ENCODE data around the gene NEDD8. TPM values are rescaled to one million over a fixed set of nuclear protein-coding genes. Genes with fewer than 3 reads are reported as not detected.
"Not testable (repeated sequence)": the region's sequence is repeated elsewhere in the genome, so short reads cannot be mapped to it uniquely, and the experiment has no call there.

The NEDD8 gene
- total RNA-seq, 1 experiment from 2014 or later, result 214 TPM

DNA sequence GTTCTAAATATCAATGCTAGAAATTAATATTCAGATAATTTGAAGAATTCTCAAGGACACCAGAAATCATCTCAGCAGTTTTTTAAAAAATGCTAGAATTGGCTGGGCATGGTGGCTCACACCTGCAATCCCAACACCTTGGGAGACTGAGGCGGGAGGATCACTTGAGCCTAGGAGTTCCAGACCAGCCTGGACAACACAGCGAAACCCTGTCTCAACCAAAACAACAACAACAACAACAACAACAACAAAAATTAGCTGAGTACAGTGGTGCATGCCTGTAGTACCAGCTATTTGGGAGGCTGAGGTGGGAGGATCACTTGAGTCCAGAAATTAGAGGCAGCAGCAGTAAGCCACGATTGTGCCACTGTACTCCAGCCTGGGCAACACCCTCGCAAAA lies 13.1 kb downstream of the NEDD8 start:
- Histone ChIP-seq H3K18ac (ENCODE audit: insufficient read length, low read depth, low read length) (no peak overlapping the region), H3K4ac (ENCODE audit: low read depth, low read length) (no peak overlapping the region), H3K23ac (ENCODE audit: insufficient read length, low read depth, low read length) (no peak overlapping the region), H3K79me1 (ENCODE audit: insufficient read depth, low read depth, low read length, poor library complexity, severe bottlenecking) (peaks cover 11% of the 10 kb centered on the region), H3K79me2 (ENCODE audit: insufficient read depth, low read length) (peaks cover 3% of the 10 kb centered on the region; the same call in 1 of the 2 replicates), H2BK120ac (ENCODE audit: low read depth, low read length, poor library complexity, severe bottlenecking) (no peak overlapping the region), H2AK5ac (ENCODE audit: insufficient read length, low read length) (no peak overlapping the region), H3T11ph (ENCODE audit: low read length) (no peak overlapping the region), H3K9me3 (ENCODE audit: control insufficient read depth, low read depth, low read length) (no peaks in the 10 kb centered on the region), H2BK5ac (ENCODE audit: insufficient read length, low read length) (no peak overlapping the region), H4K20me1 (ENCODE audit: control insufficient read depth, insufficient read depth, insufficient read length) (no peaks in the 10 kb centered on the region), H4K8ac (replicated peaks; ENCODE audit: insufficient read length, low read depth, low read length) (no peak overlapping the region), H3K14ac (ENCODE audit: insufficient read depth, low read length) (no peak overlapping the region), H4K91ac (ENCODE audit: insufficient read length, low read depth, low read length) (no peak overlapping the region), H2AFZ (ENCODE audit: low read length) (no peak overlapping the region), H3K56ac (ENCODE audit: insufficient read length, low read depth, low read length) (no peak overlapping the region), H2BK15ac (ENCODE audit: low read depth, low read length) (no peak overlapping the region), H3K23me2 (ENCODE audit: insufficient read length, low read depth, low read length, poor library complexity, severe bottlenecking) (peaks cover 8% of the 10 kb centered on the region), H2BK20ac (ENCODE audit: low read depth, low read length, poor library complexity, severe bottlenecking) (no peak overlapping the region), H3K27me3 (ENCODE audit: insufficient read depth, low read length) (no peaks in the 10 kb centered on the region), H3K4me1 (ENCODE audit: insufficient read depth, low read length) (no peaks in the 10 kb centered on the region), H3K9ac (ENCODE audit: extremely low read depth, insufficient read length, low read length) (no peak overlapping the region), H3K27ac (ENCODE audit: insufficient read length, low read depth, low read length) (no peak overlapping the region), H2BK12ac (ENCODE audit: insufficient read length, low read depth, low read length) (no peak overlapping the region), H3K4me2 (ENCODE audit: insufficient read depth, insufficient read length, low read length) (no peak overlapping the region), H4K5ac (ENCODE audit: insufficient read length, low read depth, low read length) (no peak overlapping the region)
- no peak for TF ChIP-seq CTCF (conservative IDR thresholded peaks at IDR 0.05)
- no peak for DNase-seq
- Mint-ChIP-seq H3K27me3 (ENCODE audit: low read depth) (no peaks in the 10 kb centered on the region), H3K27ac (no peak overlapping the region), H3K4me1 (peaks cover 11 to 13% of the 10 kb centered on the region in 2 experiments), H3K4me3 (no peak overlapping the region), H3K9me3 (no peaks in the 10 kb centered on the region), H3K36me3 (ENCODE audit: insufficient read depth in 1 of 3, low read depth in 3 of 3) (peaks cover 0 to 13% (median 9%) of the 10 kb centered on the region in 3 experiments; a peak in 5 of 7 replicates)
- no CpG with 5 or more reads among the region's 4 CpGs for WGBS (ENCODE audit: extremely low coverage, insufficient read length, low lambda C conversion rate)

- DNase-seq; H2BK5ac ChIP-seq (ENCODE audit: insufficient read length, low read length); H3K4me3 Mint-ChIP-seq: not testable (repeated sequence)
Measured at GRCh38 chr14:24216876-24217275, 15.3 kb downstream of the NEDD8 start.

More at GRCh38 chr14:24216876-24217275, 15.3 kb downstream of the NEDD8 start:
- H3K27me3 ChIP-seq (ENCODE audit: insufficient read depth, low read length); H4K5ac ChIP-seq (ENCODE audit: insufficient read length, low read depth, low read length); H3K14ac ChIP-seq (ENCODE audit: insufficient read depth, low read length); H3K4ac ChIP-seq (ENCODE audit: low read depth, low read length); H4K20me1 ChIP-seq (ENCODE audit: control insufficient read depth, insufficient read depth, insufficient read length); H3K9ac ChIP-seq (ENCODE audit: extremely low read depth, insufficient read length, low read length); H4K91ac ChIP-seq (ENCODE audit: insufficient read length, low read depth, low read length); H3K79me2 ChIP-seq (ENCODE audit: insufficient read depth, low read length); H3K27me3 Mint-ChIP-seq (ENCODE audit: low read depth); H3K27ac Mint-ChIP-seq; H3K79me1 ChIP-seq (ENCODE audit: insufficient read depth, low read depth, low read length, poor library complexity, severe bottlenecking); H2BK15ac ChIP-seq (ENCODE audit: low read depth, low read length); H3K18ac ChIP-seq (ENCODE audit: insufficient read length, low read depth, low read length); H3K27ac ChIP-seq (ENCODE audit: insufficient read length, low read depth, low read length); H3K4me2 ChIP-seq (ENCODE audit: insufficient read depth, insufficient read length, low read length); H2BK12ac ChIP-seq (ENCODE audit: insufficient read length, low read depth, low read length); H2BK20ac ChIP-seq (ENCODE audit: low read depth, low read length, poor library complexity, severe bottlenecking); H2AK5ac ChIP-seq (ENCODE audit: insufficient read length, low read length); H4K8ac ChIP-seq (replicated peaks; ENCODE audit: insufficient read length, low read depth, low read length); H3K4me1 ChIP-seq (ENCODE audit: insufficient read depth, low read length); H3K9me3 Mint-ChIP-seq; H3T11ph ChIP-seq (ENCODE audit: low read length); H3K56ac ChIP-seq (ENCODE audit: insufficient read length, low read depth, low read length); H3K23ac ChIP-seq (ENCODE audit: insufficient read length, low read depth, low read length); H3K9me3 ChIP-seq (ENCODE audit: control insufficient read depth, low read depth, low read length); H2AFZ ChIP-seq (ENCODE audit: low read length); H2BK120ac ChIP-seq (ENCODE audit: low read depth, low read length, poor library complexity, severe bottlenecking): not testable (repeated sequence)
- Mint-ChIP-seq H3K4me1 (peaks cover 18 to 26% of the 10 kb centered on the region in 2 experiments), H3K36me3 (ENCODE audit: insufficient read depth in 1 of 3, low read depth in 3 of 3) (peaks cover 0 to 15% (median 9%) of the 10 kb centered on the region in 3 experiments; a peak in 5 of 7 replicates)
- no CpG with 5 or more reads among the region's 1 CpG for WGBS (ENCODE audit: extremely low coverage, insufficient read length, low lambda C conversion rate)
- H3K23me2 ChIP-seq (ENCODE audit: insufficient read length, low read depth, low read length, poor library complexity, severe bottlenecking), result peaks cover 11% of the 10 kb centered on the region
